GM19025 (cell line): ENCODE results near the gene SPOCK2.
"Not testable (repeated sequence)": the region's sequence is repeated elsewhere in the genome, so short reads cannot be mapped to it uniquely, and the experiment has no call there.

Experiments
- ATAC-seq: cut with Tn5 transposase; IDR thresholded peaks from one replicate; pipeline ENCODE4 v1.9.1; 2021; ENCODE audit warnings: mild to moderate bottlenecking, low read depth, moderate library complexity; ENCODE audit not compliant: unreplicated experiment

SPOCK2 gene

GRCh38 chr10:72087969-72088888, at the start of gene SPOCK2:
TSS of gene SPOCK2 (minus strand) at chr10:72088551. CDS start at chr10:72088328, 223 bp downstream.
- no peak for ATAC-seq

- ATAC-seq, result no peak
Measured at GRCh38 chr10:72137583-72137982, 49.2 kb upstream of the SPOCK2 start.

GRCh38 chr10:72136225-72136624, 47.9 kb upstream of the SPOCK2 start:
- not testable (repeated sequence) for ATAC-seq

- ATAC-seq, result no peak
Measured at GRCh38 chr10:72134785-72135767, 46.7 kb upstream of the SPOCK2 start.

GRCh38 chr10:72133517-72133916, 45.2 kb upstream of the SPOCK2 start:
- peak; percentile 91 for ATAC-seq

GRCh38 chr10:72132854-72133253, 44.5 kb upstream of the SPOCK2 start:
- ATAC-seq, result no peak

- ATAC-seq, result no peak
Measured at GRCh38 chr10:72127571-72127970, 39.2 kb upstream of the SPOCK2 start.

GRCh38 chr10:72126872-72127232, 38.5 kb upstream of the SPOCK2 start:
- no peak for ATAC-seq

GRCh38 chr10:72126184-72126871, 38.0 kb upstream of the SPOCK2 start:
- ATAC-seq, result no peak

GRCh38 chr10:72124989-72125388, 36.6 kb upstream of the SPOCK2 start:
- no peak for ATAC-seq

GRCh38 chr10:72124381-72124780, 36.0 kb upstream of the SPOCK2 start:
- ATAC-seq, result no peak

GRCh38 chr10:72123616-72124015, 35.3 kb upstream of the SPOCK2 start:
- ATAC-seq, result no peak

- ATAC-seq, result no peak
Measured at GRCh38 chr10:72122221-72122620, 33.9 kb upstream of the SPOCK2 start.

- no peak for ATAC-seq
Measured at GRCh38 chr10:72121389-72121788, 33.0 kb upstream of the SPOCK2 start.

- no peak for ATAC-seq
Measured at GRCh38 chr10:72116372-72116771, 28.0 kb upstream of the SPOCK2 start.

- no peak for ATAC-seq
Measured at GRCh38 chr10:72114706-72115450, 26.5 kb upstream of the SPOCK2 start.

GRCh38 chr10:72110673-72111401, 22.5 kb upstream of the SPOCK2 start:
- ATAC-seq, result no peak

- no peak for ATAC-seq
Measured at GRCh38 chr10:72109636-72110157, 21.3 kb upstream of the SPOCK2 start.
